GM18511 (cell line): ENCODE data around the gene ZBTB20.

Experiments
- ATAC-seq: cut with Tn5 transposase; IDR thresholded peaks from one replicate; pipeline ENCODE4 v1.9.1; 2021; ENCODE audit warnings: mild to moderate bottlenecking, moderate library complexity; ENCODE audit not compliant: unreplicated experiment

The ZBTB20 gene

DNA sequence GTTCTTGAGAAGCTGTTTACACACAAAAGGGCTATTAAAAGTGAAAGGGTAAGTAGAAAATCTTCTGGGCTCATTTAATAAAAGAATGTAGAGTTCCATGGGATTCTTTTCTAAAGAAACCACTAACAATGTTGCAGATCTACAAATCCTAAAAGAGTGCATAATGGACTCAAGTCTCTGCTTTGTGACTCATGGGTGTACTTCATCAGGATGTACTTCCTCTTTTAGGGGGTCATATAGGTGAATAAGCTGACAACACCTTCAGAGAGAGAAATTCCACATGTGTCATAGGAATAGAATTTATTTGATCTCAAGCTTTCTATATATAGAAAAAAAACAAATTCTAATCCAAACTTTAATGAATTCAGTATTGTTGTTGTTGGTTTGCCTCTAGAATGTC, 497.8 kb downstream of the ZBTB20 start:
- ATAC-seq = peak; percentile 49

GRCh38 chr3:114646526-114646925, 500.6 kb downstream of the ZBTB20 start:
- no peak for ATAC-seq

DNA sequence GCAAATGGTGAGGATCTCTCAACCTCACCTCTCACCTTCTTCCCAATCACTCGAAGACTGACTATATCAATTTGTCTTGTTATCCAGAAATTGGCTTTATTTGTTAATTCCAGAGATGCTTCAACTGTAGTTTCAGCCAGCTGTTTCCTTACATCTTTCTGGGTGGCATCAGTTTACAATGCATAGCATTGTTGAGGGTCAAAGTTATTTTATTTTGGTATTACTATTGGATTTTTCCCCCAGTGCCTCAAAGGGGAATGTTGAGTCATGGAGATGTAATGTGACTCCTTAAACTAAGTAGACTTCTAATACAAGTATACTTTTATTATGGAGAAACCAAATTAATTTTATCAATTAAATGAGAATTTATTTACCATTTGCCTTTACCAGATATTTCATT, 501.7 kb downstream of the ZBTB20 start:
- no peak for ATAC-seq

DNA sequence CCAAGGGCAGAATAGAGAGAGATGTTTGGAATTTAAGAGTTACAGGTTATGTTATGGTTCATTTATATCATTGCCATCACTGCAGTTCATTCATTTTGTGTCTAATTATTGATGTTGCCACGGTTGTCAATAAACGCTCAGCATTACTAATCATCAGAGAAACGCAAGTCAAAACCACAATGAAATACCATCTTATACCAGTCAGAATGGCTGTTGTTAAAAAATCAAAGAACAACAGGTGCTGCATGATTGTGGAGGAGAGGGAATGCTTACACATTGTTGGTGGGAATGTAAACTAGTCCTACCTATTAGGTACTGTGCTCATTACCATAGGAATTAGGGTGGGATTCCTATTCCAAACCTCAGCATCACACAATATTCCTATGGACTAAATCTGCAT, 502.7 kb downstream of the ZBTB20 start:
- ATAC-seq = no peak

DNA sequence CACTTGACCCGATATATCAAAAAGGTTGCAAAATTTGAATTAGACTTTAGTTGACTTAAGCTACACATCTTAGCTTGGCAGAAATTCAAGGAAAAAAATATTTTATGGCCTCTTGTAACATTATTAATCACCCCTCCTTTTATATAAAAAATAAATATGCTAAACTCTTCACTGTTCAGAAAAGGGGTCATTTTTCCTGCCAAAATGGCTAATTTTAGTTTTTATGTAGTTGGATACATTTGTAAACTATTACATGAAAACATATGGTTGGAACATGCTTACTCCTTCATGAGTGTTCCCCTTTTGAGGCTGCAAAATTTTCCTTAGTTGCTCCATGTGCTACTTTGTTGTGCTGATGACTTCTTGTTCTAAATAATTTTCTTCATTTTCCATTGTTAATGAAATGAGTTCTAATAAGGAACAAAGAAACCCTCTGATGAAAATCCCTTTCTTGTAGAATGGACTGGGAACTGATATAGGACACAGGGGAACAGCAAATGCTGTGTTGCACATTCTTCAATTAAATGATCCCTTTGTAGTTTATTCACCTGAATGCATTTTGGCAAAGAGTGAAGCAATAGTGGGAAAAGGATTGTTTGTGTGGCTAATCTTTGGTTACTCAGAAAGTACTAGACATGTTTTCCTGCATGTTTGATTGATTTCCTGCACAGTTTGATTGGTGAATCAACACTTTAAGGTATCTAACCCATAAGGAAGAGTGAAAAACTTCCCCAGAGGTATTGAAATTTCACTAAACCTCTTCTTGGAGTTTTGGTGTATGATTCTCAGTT, 503.9 kb downstream of the ZBTB20 start:
- ATAC-seq = no peak

GRCh38 chr3:114640126-114640525, 507.0 kb downstream of the ZBTB20 start:
- no peak for ATAC-seq

GRCh38 chr3:114639171-114639570, 507.9 kb downstream of the ZBTB20 start:
- ATAC-seq = no peak

GRCh38 chr3:114635878-114636277, 511.2 kb downstream of the ZBTB20 start:
- ATAC-seq = no peak

GRCh38 chr3:114634635-114635034, 512.5 kb downstream of the ZBTB20 start:
- no peak for ATAC-seq

DNA sequence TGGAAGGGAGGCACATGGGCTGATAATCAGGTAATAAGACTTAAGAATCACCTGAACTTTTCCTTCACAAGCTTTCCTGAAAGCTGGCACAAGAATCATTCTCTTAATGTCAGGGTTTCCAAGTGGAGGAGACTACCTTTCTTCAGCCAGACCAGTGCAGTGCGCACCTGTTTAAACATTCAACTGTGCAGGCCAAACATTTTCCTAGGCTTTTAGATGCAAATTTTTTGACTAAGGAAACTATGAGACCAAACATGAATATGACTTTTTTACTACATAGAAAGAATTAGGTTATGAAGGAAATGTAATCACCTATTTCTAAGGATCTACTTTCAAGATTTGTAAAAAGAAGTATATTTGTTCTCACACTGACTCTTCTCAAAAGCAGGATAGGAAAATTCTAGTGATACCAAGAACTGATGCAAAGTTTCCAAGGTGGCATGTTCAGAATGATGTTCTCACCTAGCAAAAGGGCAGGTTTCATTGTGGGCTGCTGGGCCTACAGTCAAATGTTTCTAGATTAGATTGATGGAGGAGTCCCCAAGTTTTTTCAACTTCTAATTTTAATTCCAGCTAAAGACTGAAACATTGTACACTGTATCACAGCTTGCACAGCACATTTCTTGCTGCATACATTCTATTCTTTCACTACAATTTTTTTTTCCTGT, 514.2 kb downstream of the ZBTB20 start:
- no peak for ATAC-seq

- no peak for ATAC-seq
Observed at GRCh38 chr3:114627770-114628169, 519.3 kb downstream of the ZBTB20 start.

- no peak for ATAC-seq
Observed at GRCh38 chr3:114626751-114627150, 520.3 kb downstream of the ZBTB20 start.

- ATAC-seq = no peak
Observed at GRCh38 chr3:114624571-114625181, 522.4 kb downstream of the ZBTB20 start.

GRCh38 chr3:114624047-114624445, 523.0 kb downstream of the ZBTB20 start:
- no peak for ATAC-seq

- ATAC-seq = no peak
Observed at GRCh38 chr3:114623420-114624046, 523.6 kb downstream of the ZBTB20 start.

- ATAC-seq = no peak
Observed at GRCh38 chr3:114622001-114622400, 525.1 kb downstream of the ZBTB20 start.

DNA sequence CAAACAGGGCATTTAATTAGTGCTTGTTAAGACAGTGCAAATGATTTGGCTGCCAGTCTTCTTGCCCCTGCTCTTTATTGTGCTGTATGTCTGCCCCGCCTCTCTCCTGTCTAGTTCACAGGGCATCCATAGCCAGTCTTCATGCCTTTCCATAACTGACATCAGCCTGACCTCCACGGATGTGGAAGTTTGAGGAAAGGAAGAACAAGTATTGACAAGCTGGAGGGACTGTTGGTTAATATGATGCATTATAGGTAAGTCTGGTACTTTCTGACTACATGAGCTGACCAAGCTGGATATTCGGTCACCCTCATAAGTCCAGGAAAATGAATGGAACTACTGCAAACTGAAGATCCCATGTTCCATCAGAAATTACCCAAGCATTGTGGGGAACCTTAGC, 527.3 kb downstream of the ZBTB20 start:
- no peak for ATAC-seq

GRCh38 chr3:114615523-114616085, 531.5 kb downstream of the ZBTB20 start:
- ATAC-seq = no peak

DNA sequence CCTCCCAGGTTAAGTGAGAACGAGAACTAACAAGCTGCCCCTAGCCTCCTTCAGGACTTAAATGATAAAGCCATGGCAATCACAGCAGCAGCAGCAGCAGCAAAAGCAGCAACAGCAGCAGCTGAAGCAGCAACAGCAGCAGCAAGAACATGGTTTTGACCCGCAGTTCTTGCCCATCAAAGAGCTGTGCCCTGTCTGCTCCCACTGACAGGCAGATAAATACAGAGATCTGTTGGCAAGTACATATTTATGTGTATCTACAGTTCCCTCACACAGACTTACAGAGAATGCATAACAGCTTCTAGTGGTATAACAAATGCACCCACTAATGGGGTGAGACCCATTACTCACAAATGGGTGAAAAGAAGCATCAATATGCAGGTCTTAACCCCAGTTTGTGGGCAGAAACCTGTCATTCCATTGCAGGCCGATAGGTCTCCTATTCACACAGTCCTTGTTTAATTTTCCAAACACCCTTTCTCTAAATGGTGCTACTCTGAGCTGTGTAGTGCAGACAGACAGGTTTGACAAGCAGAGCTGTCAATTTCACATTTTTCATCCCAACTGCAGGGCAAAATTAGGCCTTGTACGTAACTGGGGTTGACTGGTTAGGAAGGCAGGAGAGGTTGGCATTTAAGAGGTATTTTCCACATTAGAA, 537.0 kb downstream of the ZBTB20 start:
- no peak for ATAC-seq

GRCh38 chr3:114608293-114608692, 538.8 kb downstream of the ZBTB20 start:
- no peak for ATAC-seq

- no peak for ATAC-seq
Observed at GRCh38 chr3:114606336-114606735, 540.8 kb downstream of the ZBTB20 start.
